ENCODE measurements around the gene CCNT1. TPM values are rescaled to one million over a fixed set of nuclear protein-coding genes. Genes with fewer than 3 reads are reported as not detected.
"Not testable (repeated sequence)": the region's sequence is repeated elsewhere in the genome, so short reads cannot be mapped to it uniquely, and the experiment has no call there.

Gene CCNT1
- total RNA-seq, 2 donors from 2014 or later = 33.0 to 33.8 TPM

DNA sequence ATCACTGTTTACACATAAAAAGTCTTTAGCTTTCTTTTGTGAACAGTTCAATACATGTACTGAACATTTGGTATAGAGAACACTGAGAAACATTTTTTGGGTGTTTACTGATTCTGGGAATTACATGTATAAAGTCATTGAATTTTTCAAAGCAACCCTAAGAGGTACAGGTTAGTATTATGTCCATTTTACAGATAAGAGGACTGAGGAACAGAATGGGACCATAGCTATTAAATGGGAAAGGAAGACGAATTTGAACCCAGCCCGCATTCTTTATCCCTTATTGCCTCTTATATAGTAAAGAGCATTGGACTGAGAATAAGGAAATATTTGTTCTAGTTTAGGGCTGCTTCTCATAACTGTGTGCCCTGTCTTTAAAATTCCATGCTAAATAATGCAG, 33.6 kb downstream of the CCNT1 start:
- Histone ChIP-seq H3K27ac (no peak overlapping the region), H3K36me3 (no peaks in the 10 kb centered on the region), H3K9me3 (no peaks in the 10 kb centered on the region), H3K4me3 (peak overlapping the region; percentile 90 to 93), H3K4me1 (replicated peaks) (no peaks in the 10 kb centered on the region), H3K27me3 (replicated peaks; ENCODE audit: insufficient read depth) (no peaks in the 10 kb centered on the region)
- no peak for TF ChIP-seq POLR2AphosphoS5 (IDR thresholded peaks at IDR 0.05)
- TF ChIP-seq, protein P1, sequence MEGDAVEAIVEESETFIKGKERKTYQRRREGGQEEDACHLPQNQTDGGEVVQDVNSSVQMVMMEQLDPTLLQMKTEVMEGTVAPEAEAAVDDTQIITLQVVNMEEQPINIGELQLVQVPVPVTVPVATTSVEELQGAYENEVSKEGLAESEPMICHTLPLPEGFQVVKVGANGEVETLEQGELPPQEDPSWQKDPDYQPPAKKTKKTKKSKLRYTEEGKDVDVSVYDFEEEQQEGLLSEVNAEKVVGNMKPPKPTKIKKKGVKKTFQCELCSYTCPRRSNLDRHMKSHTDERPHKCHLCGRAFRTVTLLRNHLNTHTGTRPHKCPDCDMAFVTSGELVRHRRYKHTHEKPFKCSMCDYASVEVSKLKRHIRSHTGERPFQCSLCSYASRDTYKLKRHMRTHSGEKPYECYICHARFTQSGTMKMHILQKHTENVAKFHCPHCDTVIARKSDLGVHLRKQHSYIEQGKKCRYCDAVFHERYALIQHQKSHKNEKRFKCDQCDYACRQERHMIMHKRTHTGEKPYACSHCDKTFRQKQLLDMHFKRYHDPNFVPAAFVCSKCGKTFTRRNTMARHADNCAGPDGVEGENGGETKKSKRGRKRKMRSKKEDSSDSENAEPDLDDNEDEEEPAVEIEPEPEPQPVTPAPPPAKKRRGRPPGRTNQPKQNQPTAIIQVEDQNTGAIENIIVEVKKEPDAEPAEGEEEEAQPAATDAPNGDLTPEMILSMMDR (IDR thresholded peaks at IDR 0.05) = no peak
- TF ChIP-seq POLR2A (IDR thresholded peaks at IDR 0.05) = no peak
- intact Hi-C loops (cut with DNase I) = loop anchor here (1.0 kb wide), 1 partner anchor 33 kb away; the partner anchor contains the start of gene CCNT1
- no peak for DNase-seq (ENCODE audit: low spot score)
- WGBS = 83% methylated on average over 2 of the region's 2 CpGs

DNA sequence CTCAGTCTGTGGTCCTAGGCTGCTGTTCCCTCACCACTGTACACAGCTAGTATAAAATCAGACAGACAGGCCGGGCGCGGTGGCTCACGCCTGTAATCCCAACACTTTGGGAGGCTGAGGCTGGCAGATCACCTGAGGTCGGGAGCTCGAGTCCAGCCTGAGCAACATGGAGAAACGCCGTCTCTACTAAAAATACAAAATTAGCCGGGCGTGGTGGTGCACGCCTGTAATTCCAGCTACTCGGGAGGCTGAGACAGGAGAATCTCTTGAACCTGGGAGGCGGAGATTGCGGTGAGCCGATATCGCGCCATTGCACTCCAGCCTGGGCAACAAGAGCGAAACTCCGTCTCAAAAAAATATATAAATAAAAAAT, 34.0 kb downstream of the CCNT1 start:
- H3K9me3 ChIP-seq; DNase-seq (ENCODE audit: low spot score); H3K27me3 ChIP-seq (replicated peaks; ENCODE audit: insufficient read depth); H3K36me3 ChIP-seq; H3K4me1 ChIP-seq (replicated peaks): not testable (repeated sequence)
- Histone ChIP-seq H3K27ac (peak overlapping the region; percentile 62 to 89), H3K4me3 (peak overlapping the region; percentile 90 to 93)
- WGBS = 22% methylated on average over 19 of the region's 19 CpGs
- intact Hi-C loops (cut with DNase I) = loop anchor here (1.0 kb wide), 1 partner anchor 34 kb away; the partner anchor contains the start of gene CCNT1

DNA sequence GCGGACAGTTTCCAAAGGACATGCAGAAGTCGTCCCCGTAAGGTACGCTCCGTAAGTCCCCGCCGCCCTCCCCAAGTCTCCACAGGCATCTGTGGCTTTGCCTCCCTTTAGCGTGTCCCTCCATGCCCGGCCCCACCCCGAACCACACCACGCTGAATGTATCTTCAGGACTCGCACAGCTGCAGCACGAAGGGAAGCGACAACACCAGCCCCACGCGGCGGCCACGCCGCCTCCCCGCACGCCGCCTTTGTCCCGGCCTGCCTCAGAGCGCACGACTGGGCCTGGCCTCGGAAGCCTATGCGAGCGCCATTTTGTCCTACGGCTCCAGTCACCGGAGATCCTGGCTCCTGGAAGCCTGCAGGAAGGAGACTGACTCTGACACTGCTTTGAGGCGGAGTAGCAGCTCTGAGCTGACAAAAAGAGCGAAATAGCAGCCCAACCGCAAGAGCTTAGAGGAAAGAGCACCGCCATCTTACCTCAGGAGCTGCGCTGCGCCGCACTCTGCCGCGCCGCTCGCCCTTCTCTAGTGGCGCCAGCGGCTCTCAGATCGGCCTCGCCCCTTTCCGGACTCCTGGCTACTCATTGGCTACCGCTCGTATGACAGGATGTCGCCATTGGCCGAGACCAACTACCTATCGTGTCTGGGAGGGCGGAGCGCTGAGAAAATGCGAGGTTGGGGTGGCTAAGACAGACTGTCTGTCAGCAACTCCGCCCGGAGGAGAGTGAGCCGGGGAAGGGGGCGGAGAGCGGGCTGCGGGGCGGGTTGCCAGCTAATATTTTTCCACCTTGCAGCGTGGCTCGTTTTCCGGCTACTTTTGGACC, 34.6 kb downstream of the CCNT1 start, which contains the start of gene KANSL2:
TSS of gene KANSL2 (minus strand) at position 529 of the 823 bp plus-strand sequence. CDS start 606 bp downstream, outside the sequence.
- Histone ChIP-seq H3K4me3 (peak within 1 kb of the TSS; percentile 90 to 93), H3K27ac (peak within 1 kb of the TSS; percentile 89), H3K27me3 (replicated peaks; ENCODE audit: insufficient read depth) (no peaks in the 10 kb centered on the region), H3K9me3 (no peaks in the 10 kb centered on the region), H3K36me3 (no peaks in the 10 kb centered on the region), H3K4me1 (replicated peaks) (no peaks in the 10 kb centered on the region)
- intact Hi-C loops (cut with DNase I) = loop anchor here (1.0 kb wide), 1 partner anchor 34 kb away; the partner anchor contains the start of gene CCNT1
- peak; percentile 99 for DNase-seq (ENCODE audit: low spot score)
- WGBS = under 1% methylated on average over 64 of the region's 64 CpGs
- TF ChIP-seq, protein P1 (IDR thresholded peaks at IDR 0.05) = no peak
- peak; percentile 98 for TF ChIP-seq POLR2A (IDR thresholded peaks at IDR 0.05)
- peak; percentile 100 for TF ChIP-seq POLR2AphosphoS5 (IDR thresholded peaks at IDR 0.05)

DNA sequence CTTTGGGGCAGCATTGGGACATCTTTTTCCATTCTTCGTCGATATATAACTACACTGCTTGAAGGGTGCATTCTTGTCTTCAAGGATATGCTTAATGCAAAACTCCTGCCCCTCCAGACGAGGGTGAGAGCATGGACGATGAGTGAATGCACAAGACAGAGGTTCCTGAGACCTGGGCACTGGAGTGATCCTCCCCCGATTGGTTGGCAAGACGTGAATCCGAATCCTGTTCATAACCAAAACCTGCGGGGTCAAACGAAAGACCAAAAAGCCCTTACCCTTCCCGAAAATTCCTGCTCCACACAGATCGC, 35.2 kb downstream of the CCNT1 start:
- intact Hi-C loops (cut with DNase I) = no loop called here

DNA sequence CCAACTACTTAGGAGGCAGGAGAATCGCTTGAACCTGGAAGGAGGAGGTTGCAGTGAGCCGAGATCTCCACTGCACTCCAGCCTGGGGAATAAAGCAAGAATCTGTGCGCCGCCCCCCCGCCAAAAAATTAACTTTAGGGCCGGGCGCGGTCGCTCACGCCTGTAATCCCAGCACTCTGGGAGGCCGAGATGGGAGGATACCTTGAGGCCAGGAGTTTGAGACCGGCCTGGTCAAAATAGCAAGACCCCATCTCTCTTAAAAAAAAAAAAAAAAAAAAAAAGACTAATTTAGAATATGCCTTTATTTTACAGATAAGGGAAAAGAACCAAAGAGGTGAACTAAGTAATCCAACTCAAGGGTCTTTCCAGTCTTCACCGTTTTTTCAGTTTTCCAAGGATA, 35.6 kb downstream of the CCNT1 start:
- Histone ChIP-seq H3K4me3 (peak overlapping the region; percentile 90 to 93), H3K36me3 (no peaks in the 10 kb centered on the region), H3K27me3 (replicated peaks; ENCODE audit: insufficient read depth) (no peaks in the 10 kb centered on the region), H3K9me3 (no peaks in the 10 kb centered on the region), H3K27ac (no peak overlapping the region), H3K4me1 (replicated peaks) (no peaks in the 10 kb centered on the region)
- intact Hi-C loops (cut with DNase I) = no loop called here
- TF ChIP-seq, protein P1 (IDR thresholded peaks at IDR 0.05) = no peak
- 75% methylated on average over 13 of the region's 13 CpGs for WGBS
- no peak for DNase-seq (ENCODE audit: low spot score)

More for the DNA sequence above, 35.2 kb downstream of the CCNT1 start:
- peak overlapping the region; percentile 90 to 93 for H3K4me3 ChIP-seq
- DNase-seq (ENCODE audit: low spot score) = no peak
- H3K27me3 ChIP-seq (replicated peaks; ENCODE audit: insufficient read depth) = no peaks in the 10 kb centered on the region
- peak overlapping the region; percentile 89 for H3K27ac ChIP-seq
- TF ChIP-seq, protein P1 (IDR thresholded peaks at IDR 0.05) = no peak
- TF ChIP-seq POLR2AphosphoS5 (IDR thresholded peaks at IDR 0.05) (no peak), POLR2A (IDR thresholded peaks at IDR 0.05) (no peak)
- H3K4me1 ChIP-seq (replicated peaks) = no peaks in the 10 kb centered on the region
- H3K36me3 ChIP-seq = no peaks in the 10 kb centered on the region
- no peaks in the 10 kb centered on the region for H3K9me3 ChIP-seq
- under 1% methylated on average over 11 of the region's 11 CpGs for WGBS
